H1 (cell line): ENCODE measurements around the gene THUMPD2. TPM values are rescaled to one million over a fixed set of nuclear protein-coding genes. Genes with fewer than 3 reads are reported as not detected.

ENCODE experiments used
- CTCF ChIA-PET: fragments of 300-600 bp; sonication (Branson Sonifier 250); formaldehyde crosslinking; loops from one replicate; lab custom pipeline; 2021; ENCODE audit not compliant: partially characterized antibody; lab: Charles Lee
- POLR2A ChIA-PET: fragments of 300-600 bp; sonication (Branson Sonifier 250); formaldehyde crosslinking; loops from one replicate; lab custom pipeline; 2021; ENCODE audit warnings: inconsistent platforms; ENCODE audit not compliant: partially characterized antibody; lab: Charles Lee
- DNase-seq, 2 experiments: peaks; one replicate each; pipeline versions ENCODE4 v3.0.0 to v3.0.0-alpha.2; 2010 to 2022; ENCODE audit warnings: low spot score in 2 of 2, low read depth in 1 of 2, mixed read lengths in 1 of 2
- FAIRE-seq: peaks from 2 replicates; lab custom pipeline; 2011; peaks lifted over from hg19 to GRCh38; lab: Jason Lieb, UNC
- H2AFZ ChIP-seq: 2 replicates; pipeline ENCODE4 v1.8.1; 2012; ENCODE audit warnings: low read length, inconsistent platforms
- H2AK5ac ChIP-seq: 2 replicates; pipeline ENCODE4 v1.6.1; 2013; ENCODE audit warnings: low read depth, low read length
- H2BK120ac ChIP-seq: replicated peaks from 2 replicates; pipeline ENCODE3; 2013; ENCODE audit warnings: low read depth, low read length, inconsistent platforms
- H2BK12ac ChIP-seq: 2 replicates; pipeline ENCODE4 v1.6.1; 2013; ENCODE audit warnings: low read depth, low read length
- H2BK15ac ChIP-seq: 2 replicates; pipeline ENCODE4 v1.6.1; 2013; ENCODE audit warnings: low read length
- H2BK20ac ChIP-seq: 2 replicates; pipeline ENCODE4 v1.6.1; 2013; ENCODE audit warnings: low read length
- H2BK5ac ChIP-seq: 2 replicates; pipeline ENCODE4 v1.6.1; 2013; ENCODE audit warnings: low read depth, low read length
- H3K14ac ChIP-seq: 2 replicates; pipeline ENCODE4 v1.6.1; 2013; ENCODE audit warnings: inconsistent platforms; ENCODE audit not compliant: insufficient read length
- H3K18ac ChIP-seq: 2 replicates; pipeline ENCODE4 v1.6.1; 2013; ENCODE audit warnings: low read length; ENCODE audit errors: extremely low read depth
- H3K23ac ChIP-seq: 2 replicates; pipeline ENCODE4 v1.6.1; 2013; ENCODE audit warnings: inconsistent platforms; ENCODE audit not compliant: insufficient read length
- H3K23me2 ChIP-seq: 2 replicates; pipeline ENCODE4 v1.6.1; 2013; ENCODE audit warnings: low read depth, low read length
- H3K27ac ChIP-seq: 2 replicates; pipeline ENCODE4 v1.6.1; 2011; ENCODE audit warnings: low read depth, low read length, inconsistent platforms
- H3K27me3 ChIP-seq, 4 experiments: replicated peaks in 1 of 4; 1 replicate in 1 of 4; 2 replicates in 3 of 4; pipeline versions ENCODE4 v1.6.1 to v1.8.1; 2011 to 2013; ENCODE audit warnings: low read length in 3 of 4, mild to moderate bottlenecking in 3 of 4, inconsistent platforms in 2 of 4, mixed read lengths in 2 of 4, moderate library complexity in 1 of 4; ENCODE audit not compliant: control insufficient read depth in 3 of 4, insufficient read depth in 3 of 4; ENCODE audit errors: extremely low read depth in 1 of 4
- H3K36me3 ChIP-seq, 4 experiments: 2 replicates each; pipeline versions ENCODE4 v1.6.1 to v1.8.1; 2011 to 2013; ENCODE audit warnings: mild to moderate bottlenecking in 4 of 4, low read length in 3 of 4, moderate library complexity in 2 of 4, control low read depth in 1 of 4, inconsistent platforms in 1 of 4; ENCODE audit not compliant: insufficient read depth in 4 of 4, control insufficient read depth in 2 of 4
- H3K4ac ChIP-seq: replicated peaks from 2 replicates; pipeline ENCODE3; 2013; ENCODE audit warnings: low read length, low read depth, mixed read lengths, inconsistent platforms; ENCODE audit not compliant: insufficient read length
- H3K4me1 ChIP-seq, 4 experiments: replicated peaks in 1 of 4; 1 replicate in 1 of 4; 2 replicates in 3 of 4; pipeline versions ENCODE4 v1.6.1 to v1.8.1; 2011 to 2013; ENCODE audit warnings: low read length in 3 of 4, inconsistent platforms in 2 of 4, mixed read lengths in 1 of 4; ENCODE audit not compliant: insufficient read depth in 4 of 4, control insufficient read depth in 3 of 4
- H3K4me2 ChIP-seq, 2 experiments: 2 replicates each; pipeline versions ENCODE4 v1.6.1 to v1.8.1; 2011 to 2013; ENCODE audit warnings: low read depth in 2 of 2, low read length in 2 of 2, control low read depth in 1 of 2, inconsistent platforms in 1 of 2, mild to moderate bottlenecking in 1 of 2; ENCODE audit not compliant: insufficient read depth in 1 of 2
- H3K4me3 ChIP-seq, 4 experiments: fragments of 200-600, 300-600 bp in 1 of 4; sonication (generic), shearing (Covaris generic), sonication (Bioruptor Twin) in 1 of 4; 2 replicates each; pipeline versions ENCODE4 v1.5.1 to v1.8.1; 2011 to 2016; ENCODE audit warnings: low read length in 4 of 4, low read depth in 3 of 4, control low read depth in 2 of 4, inconsistent platforms in 2 of 4, mild to moderate bottlenecking in 2 of 4, mixed read lengths in 1 of 4, moderate library complexity in 1 of 4; ENCODE audit not compliant: insufficient read depth in 2 of 4; ENCODE audit errors: extremely low read depth in 1 of 4
- H3K56ac ChIP-seq: replicated peaks from 2 replicates; pipeline ENCODE3; 2013; ENCODE audit warnings: low read depth, mild to moderate bottlenecking, mixed read lengths, low read length, inconsistent platforms; ENCODE audit not compliant: insufficient read length
- H3K79me1 ChIP-seq: 2 replicates; pipeline ENCODE4 v1.6.1; 2013; ENCODE audit warnings: low read depth, low read length, control low read depth
- H3K79me2 ChIP-seq, 2 experiments: 2 replicates each; pipeline versions ENCODE4 v1.6.1 to v1.8.1; 2012 to 2013; ENCODE audit warnings: low read length in 2 of 2, mild to moderate bottlenecking in 2 of 2, inconsistent platforms in 1 of 2; ENCODE audit not compliant: insufficient read depth in 2 of 2, control insufficient read depth in 1 of 2
- H3K9ac ChIP-seq, 4 experiments: replicated peaks in 1 of 4; 1 replicate in 1 of 4; 2 replicates in 3 of 4; pipeline versions ENCODE4 v1.6.1 to v1.8.1; 2011 to 2013; ENCODE audit warnings: low read depth in 3 of 4, low read length in 3 of 4, control low read depth in 2 of 4, mild to moderate bottlenecking in 2 of 4, moderate library complexity in 2 of 4, inconsistent platforms in 1 of 4; ENCODE audit errors: extremely low read depth in 1 of 4
- H3K9me3 ChIP-seq, 2 experiments: 2 replicates each; pipeline versions ENCODE4 v1.6.1 to v1.8.1; 2012 to 2013; ENCODE audit warnings: mild to moderate bottlenecking in 2 of 2, moderate library complexity in 2 of 2, control low read depth in 1 of 2, inconsistent platforms in 1 of 2, low read depth in 1 of 2, low read length in 1 of 2, mixed read lengths in 1 of 2; ENCODE audit not compliant: insufficient read depth in 2 of 2
- H4K20me1 ChIP-seq, 2 experiments: replicated peaks in 1 of 2; 2 replicates each; pipeline versions ENCODE3 to v1.8.1; 2011 to 2013; ENCODE audit warnings: inconsistent platforms in 2 of 2, low read length in 2 of 2, mild to moderate bottlenecking in 1 of 2; ENCODE audit not compliant: insufficient read depth in 2 of 2, control insufficient read depth in 1 of 2
- H4K5ac ChIP-seq: 2 replicates; pipeline ENCODE4 v1.6.1; 2013; ENCODE audit warnings: low read length, low read depth, mixed read lengths, inconsistent platforms; ENCODE audit not compliant: insufficient read length
- H4K8ac ChIP-seq: 2 replicates; pipeline ENCODE4 v1.8.0; 2013; ENCODE audit warnings: mild to moderate bottlenecking, moderate library complexity, low read length, inconsistent platforms; ENCODE audit not compliant: insufficient read depth; ENCODE audit errors: extremely low read depth
- H4K91ac ChIP-seq: replicated peaks from 2 replicates; pipeline ENCODE3; 2013; ENCODE audit warnings: low read length, mixed read lengths, inconsistent platforms; ENCODE audit not compliant: insufficient read length
- ASH2L ChIP-seq: fragments of 200-600, 300-600 bp; sonication (generic); IDR thresholded peaks from one replicate; pipeline ENCODE4 v1.7.1; 2017; ENCODE audit warnings: low read length
- GABPA ChIP-seq: IDR thresholded peaks from 2 replicates; pipeline ENCODE4 v1.6.1; 2011; ENCODE audit warnings: mild to moderate bottlenecking, low read length, moderate library complexity, borderline replicate concordance; ENCODE audit not compliant: insufficient read depth
- JUN ChIP-seq: IDR thresholded peaks from 2 replicates; pipeline ENCODE4 v1.6.1; 2011; ENCODE audit warnings: low read depth, mild to moderate bottlenecking, improper control_type of control experiment, low read length
- POLR2A ChIP-seq, 2 experiments: IDR thresholded peaks; 1 replicate in 1 of 2; 2 replicates in 1 of 2; pipeline ENCODE4 v1.6.1; 2011; ENCODE audit warnings: low read depth in 2 of 2, low read length in 2 of 2, mild to moderate bottlenecking in 2 of 2; ENCODE audit errors: control extremely low read depth in 1 of 2
- RAD21 ChIP-seq, 2 experiments: IDR thresholded peaks in 1 of 2; conservative IDR thresholded peaks in 1 of 2; 2 replicates each; pipeline ENCODE4 v1.6.1; 2011; ENCODE audit warnings: low read depth in 2 of 2, low read length in 2 of 2, improper control_type of control experiment in 1 of 2, inconsistent platforms in 1 of 2, mild to moderate bottlenecking in 1 of 2, moderate library complexity in 1 of 2
- SAP30 ChIP-seq: fragments of 300-600 bp; sonication (generic); IDR thresholded peaks from 2 replicates; pipeline ENCODE4 v1.7.1; 2012; ENCODE audit warnings: low read length, moderate library complexity, mild to moderate bottlenecking, inconsistent platforms; ENCODE audit not compliant: insufficient read depth, insufficient replicate concordance
- TCF12 ChIP-seq: IDR thresholded peaks from 2 replicates; pipeline ENCODE4 v1.6.1; 2011; ENCODE audit warnings: low read depth, mild to moderate bottlenecking, low read length
- WGBS, 2 experiments: shearing (Covaris generic) in 1 of 2; methylation state at CpG; one replicate each; pipeline versions ENCODE4 v1.1.6 to v1.1.7; 2013 to 2015; ENCODE audit warnings: low lambda C conversion rate in 2 of 2, mixed read lengths in 2 of 2, inconsistent platforms in 1 of 2, low coverage in 1 of 2, missing lambda C conversion rate in 1 of 2; ENCODE audit not compliant: insufficient replicate concordance in 2 of 2, insufficient coverage in 1 of 2, insufficient read length in 1 of 2; ENCODE audit errors: extremely low coverage in 1 of 2, missing lambda C conversion rate in 1 of 2; 5-methylcytosine and 5-hydroxymethylcytosine counted together
- polyA plus RNA-seq, 7 experiments: library from polyadenylated mRNA; depleted of rRNA in 3 of 7; stranded (reverse) in 5 of 7; unstranded in 2 of 7; fragments of >200 nt in 5 of 7; fragments of 200-250 nt in 2 of 7; gene quantifications; 1 replicate in 5 of 7; 2 replicates in 1 of 7; 4 replicates in 1 of 7; pipeline versions ENCODE4 v1.2.1 to v1.2.3, GENCODE V29; 2011 to 2013; ENCODE audit warnings: missing spikeins in 2 of 7, mixed read lengths in 2 of 7
- total RNA-seq: library from RNA; stranded (reverse); fragmentation: NEBNext Ultra II Directional; extraction: Animal tissue kit (Norgen Biotek cat#: 25700); gene quantifications from 2 replicates; pipeline ENCODE4 v1.2.1, GENCODE V29; 2021

The THUMPD2 gene
- total and polyA plus RNA-seq, 2 of the 8 experiments (the other 6 are each of a cell fraction or from before 2014, with no cell fraction given), result 8.6 to 17.0 TPM

DNA sequence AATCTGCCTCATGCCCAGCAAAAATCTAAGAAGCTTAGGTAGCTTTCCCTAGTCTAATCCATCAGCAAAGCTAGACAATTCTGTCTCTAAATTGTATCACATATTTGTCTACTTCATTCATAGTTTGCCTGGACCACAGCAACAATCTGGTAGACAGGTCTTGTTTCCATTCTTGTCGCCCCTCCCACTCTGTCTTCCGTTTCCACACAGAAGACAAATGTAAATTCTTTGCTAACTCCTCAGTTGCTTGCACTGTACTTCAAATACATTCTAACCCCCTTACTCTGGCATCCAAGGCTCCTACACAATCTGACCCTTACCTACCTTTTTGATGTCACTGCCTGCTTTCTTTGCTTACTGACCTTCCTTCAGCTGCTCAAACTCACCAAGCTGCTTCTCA lies 40.1 kb downstream of the THUMPD2 start:
- FAIRE-seq, result no peak
- no peak overlapping the region for H3K56ac ChIP-seq
- H3K23me2 ChIP-seq, result no peaks in the 10 kb centered on the region
- WGBS, 2 experiments, result 91% methylated on average over 2 of the region's 2 CpGs; no CpG with 5 or more reads in 1 of the 2 experiments
- H2AK5ac ChIP-seq, result no peak overlapping the region
- no peak overlapping the region for H4K91ac ChIP-seq
- peaks cover 6 to 10% (median 7%) of the 10 kb centered on the region in 4 experiments; a peak in 4 of 7 replicates for H3K4me1 ChIP-seq
- H3K27ac ChIP-seq, result no peak overlapping the region
- no peak for DNase-seq
- H3K4ac ChIP-seq, result no peak overlapping the region
- ChIA-PET POLR2A (interaction anchor here (1.4 kb wide), 1 partner anchor 41 kb away, joined by 3 read pairs; no protein-coding TSS in a partner anchor), CTCF (interaction anchor here (0.6 to 2.8 kb wide), 5 partner anchors 8 to 671 kb away, joined by 3 to 16 read pairs (median 4); no protein-coding TSS in a partner anchor)
- no peak overlapping the region for H3K4me3 ChIP-seq
- H3K23ac ChIP-seq, result no peak overlapping the region
- no peak overlapping the region for H2BK15ac ChIP-seq
- H3K4me2 ChIP-seq, result no peak overlapping the region
- no peaks in the 10 kb centered on the region for H3K9me3 ChIP-seq
- no peak overlapping the region for H2BK12ac ChIP-seq
- H3K27me3 ChIP-seq, result no peaks in the 10 kb centered on the region
- H4K20me1 ChIP-seq, result peaks cover 0 to 8% of the 10 kb centered on the region in 2 experiments
- H2BK120ac ChIP-seq, result no peak overlapping the region
- no peak overlapping the region for H4K8ac ChIP-seq
- H3K79me2 ChIP-seq, result peaks cover 0 to 12% of the 10 kb centered on the region in 2 experiments; a peak in 2 of 4 replicates
- no peak overlapping the region for H3K14ac ChIP-seq
- H2BK5ac ChIP-seq, result no peak overlapping the region
- no peak overlapping the region for H3K9ac ChIP-seq
- no peak overlapping the region for H4K5ac ChIP-seq
- no peak for TF ChIP-seq TCF12
- TF ChIP-seq JUN, result no peak
- no peak for TF ChIP-seq POLR2A (IDR thresholded peaks at IDR 0.05; ENCODE audit: control extremely low read depth in 1 of 2, low read depth in 2 of 2, low read length in 2 of 2)
- no peak for TF ChIP-seq RAD21 (IDR thresholded peaks at IDR 0.05 in 1 of 2, conservative IDR thresholded peaks at IDR 0.05 in 1 of 2; ENCODE audit: low read depth in 2 of 2, low read length in 2 of 2)
- no peak for TF ChIP-seq GABPA
- TF ChIP-seq ASH2L, result no peak
- TF ChIP-seq SAP30, result no peak
- H2BK20ac ChIP-seq, result no peak overlapping the region
- no peak overlapping the region for H3K18ac ChIP-seq
- no peaks in the 10 kb centered on the region; the same call in 1 of the 2 replicates for H3K79me1 ChIP-seq
- no peak overlapping the region for H2AFZ ChIP-seq
- peaks cover 7 to 39% (median 16%) of the 10 kb centered on the region in 4 experiments; a peak in 5 of 8 replicates for H3K36me3 ChIP-seq
